Stomach (tissue), 4 donors: ENCODE data around the gene SIRT2.

Experiments
- POLR2A ChIP-seq, 4 donors: fragments of 450-650 bp; IDR thresholded peaks; one replicate each; pipeline ENCODE4 v1.6.1; 2016; ENCODE audit warnings: antibody characterized with exemption in 4 of 4, control low read depth in 2 of 4, mild to moderate bottlenecking in 1 of 4, moderate library complexity in 1 of 4
- TF ChIP-seq, protein P1 (sequence below), 7 experiments: fragments of 450-650 bp in 4 of 7; fragments of 200-600 bp in 3 of 7; sonication (generic) in 3 of 7; IDR thresholded peaks; one replicate each; pipeline ENCODE4 v1.5.1; 2016 to 2019; ENCODE audit warnings: antibody characterized with exemption in 7 of 7, control low read depth in 2 of 7, mild to moderate bottlenecking in 1 of 7

GRCh38 chr19:38836983-38837626 is 62.3 kb downstream of the SIRT2 start:
- TF ChIP-seq, protein P1, sequence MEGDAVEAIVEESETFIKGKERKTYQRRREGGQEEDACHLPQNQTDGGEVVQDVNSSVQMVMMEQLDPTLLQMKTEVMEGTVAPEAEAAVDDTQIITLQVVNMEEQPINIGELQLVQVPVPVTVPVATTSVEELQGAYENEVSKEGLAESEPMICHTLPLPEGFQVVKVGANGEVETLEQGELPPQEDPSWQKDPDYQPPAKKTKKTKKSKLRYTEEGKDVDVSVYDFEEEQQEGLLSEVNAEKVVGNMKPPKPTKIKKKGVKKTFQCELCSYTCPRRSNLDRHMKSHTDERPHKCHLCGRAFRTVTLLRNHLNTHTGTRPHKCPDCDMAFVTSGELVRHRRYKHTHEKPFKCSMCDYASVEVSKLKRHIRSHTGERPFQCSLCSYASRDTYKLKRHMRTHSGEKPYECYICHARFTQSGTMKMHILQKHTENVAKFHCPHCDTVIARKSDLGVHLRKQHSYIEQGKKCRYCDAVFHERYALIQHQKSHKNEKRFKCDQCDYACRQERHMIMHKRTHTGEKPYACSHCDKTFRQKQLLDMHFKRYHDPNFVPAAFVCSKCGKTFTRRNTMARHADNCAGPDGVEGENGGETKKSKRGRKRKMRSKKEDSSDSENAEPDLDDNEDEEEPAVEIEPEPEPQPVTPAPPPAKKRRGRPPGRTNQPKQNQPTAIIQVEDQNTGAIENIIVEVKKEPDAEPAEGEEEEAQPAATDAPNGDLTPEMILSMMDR (IDR thresholded peaks at IDR 0.05) = no peak
- TF ChIP-seq POLR2A (IDR thresholded peaks at IDR 0.05) = no peak
